K562 (cell line): Measurements from ENCODE around the gene SLC30A1. TPM values are rescaled to one million over a fixed set of nuclear protein-coding genes. Genes with fewer than 3 reads are reported as not detected.
A peak's percentile ranks its signal among the peaks of the same experiment; 100 is the strongest.

Source experiments
- BHLHE40 ChIP-seq: IDR thresholded peaks from 2 replicates; pipeline ENCODE4 v1.6.1; 2011; ENCODE audit warnings: low read length, improper control_type of control experiment
- E2F6 ChIP-seq, 2 experiments: IDR thresholded peaks; 2 replicates each; pipeline ENCODE4 v1.6.1; 2011; ENCODE audit warnings: borderline replicate concordance in 1 of 2, control low read depth in 1 of 2, low read depth in 1 of 2, low read length in 1 of 2, mild to moderate bottlenecking in 1 of 2, mixed read lengths in 1 of 2, moderate library complexity in 1 of 2; ENCODE audit not compliant: insufficient read depth in 1 of 2, insufficient read length in 1 of 2, poor library complexity in 1 of 2, severe bottlenecking in 1 of 2; ENCODE audit errors: extremely low read depth in 1 of 2
- E4F1 ChIP-seq: fragments of 250-450 bp; sonication (Bioruptor Pico); IDR thresholded peaks from 2 replicates; pipeline ENCODE4 v1.5.0; 2021; ENCODE audit warnings: mild to moderate bottlenecking, borderline replicate concordance
- FOXJ3 ChIP-seq: sonication (generic); formaldehyde crosslinking; IDR thresholded peaks from 2 replicates; pipeline ENCODE4 v1.4.0; 2020; ENCODE audit warnings: mild to moderate bottlenecking, missing genetic modification reagents
- JUN ChIP-seq, 2 experiments: sonication (generic) in 1 of 2; formaldehyde crosslinking in 1 of 2; IDR thresholded peaks; 2 replicates each; pipeline versions ENCODE4 v1.6.1 to v1.8.0; 2012 to 2022; ENCODE audit warnings: borderline replicate concordance in 2 of 2, mild to moderate bottlenecking in 2 of 2, improper control_type of control experiment in 1 of 2, low read depth in 1 of 2, low read length in 1 of 2, missing genetic modification reagents in 1 of 2
- KDM1A ChIP-seq, 2 experiments: fragments of 450-650 bp; IDR thresholded peaks; 2 replicates each; pipeline ENCODE4 v1.6.1; 2016; ENCODE audit warnings: mild to moderate bottlenecking in 2 of 2
- MEIS2 ChIP-seq: fragments of 450-650 bp; IDR thresholded peaks from 2 replicates; pipeline ENCODE4 v1.6.1; 2014; ENCODE audit warnings: mild to moderate bottlenecking; ENCODE audit not compliant: partially characterized antibody
- NR4A1 ChIP-seq, 2 experiments: fragments of 250-450 bp in 1 of 2; fragments of 450-650 bp in 1 of 2; sonication (Bioruptor Pico) in 1 of 2; IDR thresholded peaks; 2 replicates each; pipeline versions ENCODE4 v1.4.0 to v1.6.1; 2016 to 2020; ENCODE audit warnings: mild to moderate bottlenecking in 2 of 2, missing compliant biosample characterization in 1 of 2, missing genetic modification characterization in 1 of 2, moderate library complexity in 1 of 2
- PURB ChIP-seq: sonication (generic); formaldehyde crosslinking; IDR thresholded peaks from 2 replicates; pipeline ENCODE4 v1.9.0; 2021; ENCODE audit warnings: low read depth, mild to moderate bottlenecking, missing genetic modification reagents
- SMAD2 ChIP-seq: fragments of 150-350 bp; IDR thresholded peaks from 2 replicates; pipeline ENCODE4 v1.6.1; 2014; ENCODE audit warnings: low read depth, mild to moderate bottlenecking, low read length
- SMAD3 ChIP-seq: fragments of 450-650 bp; formaldehyde crosslinking; conservative IDR thresholded peaks from 2 replicates; pipeline ENCODE4 v1.4.0; 2020; ENCODE audit warnings: mild to moderate bottlenecking
- SNIP1 ChIP-seq: fragments of 450-650 bp; IDR thresholded peaks from 2 replicates; pipeline ENCODE4 v1.7.1; 2017; ENCODE audit warnings: low read depth, mild to moderate bottlenecking
- TFE3 ChIP-seq: fragments of 450-650 bp; formaldehyde crosslinking; IDR thresholded peaks from 2 replicates; pipeline ENCODE4 v1.4.0; 2020; ENCODE audit warnings: mild to moderate bottlenecking, mixed read lengths
- ZNF174 ChIP-seq: fragments of 250-450 bp; sonication (Bioruptor Pico); IDR thresholded peaks from 2 replicates; pipeline ENCODE4 v1.4.0; 2020; ENCODE audit warnings: mild to moderate bottlenecking
- ZNF511 ChIP-seq: sonication (generic); formaldehyde crosslinking; IDR thresholded peaks from 2 replicates; pipeline ENCODE4 v1.8.0; 2022; ENCODE audit warnings: mild to moderate bottlenecking, missing genetic modification reagents
- ZNF512 ChIP-seq: IDR thresholded peaks from 2 replicates; pipeline ENCODE4 v1.6.1; 2016; ENCODE audit warnings: missing genetic modification characterization, missing compliant biosample characterization
- polyA plus RNA-seq, 8 experiments: library from polyadenylated mRNA; depleted of rRNA in 4 of 8; stranded (reverse) in 5 of 8; unstranded in 3 of 8; fragments of >200 nt; fragmentation: Nextera tagmentation in 2 of 8; fragmentation: Illumina TruSeq in 1 of 8; extraction: Ambion mirVana in 2 of 8; extraction: Trizol in 1 of 8; gene quantifications; 2 replicates each; pipeline versions ENCODE4 v1.2.1 to v1.2.3, GENCODE V29; 2011 to 2014; ENCODE audit warnings: inconsistent platforms in 1 of 8, missing spikeins in 1 of 8
- total RNA-seq, 7 experiments: library from RNA; depleted of rRNA in 6 of 7; stranded (reverse); fragments of >200 nt in 6 of 7; fragmentation: Illumina TruSeq in 2 of 7; extraction: Trizol in 2 of 7; gene quantifications; 2 replicates each; pipeline versions ENCODE4 v1.2.1 to v1.2.3, GENCODE V29; 2011 to 2021; ENCODE audit warnings: low replicate concordance in 1 of 7

Gene SLC30A1
- total and polyA plus RNA-seq, 9 of the 15 experiments (the other 6 are each of a cell fraction or from before 2014, with no cell fraction given) = 4.1 to 14.4 (median 6.6) TPM

- TF ChIP-seq SMAD3 = no peak
- no peak for TF ChIP-seq KDM1A (IDR thresholded peaks at IDR 0.05)
- no peak for TF ChIP-seq TFE3 (CRISPR knock-in tag)
- TF ChIP-seq E4F1 (CRISPR knock-in tag) = no peak
- no peak for TF ChIP-seq ZNF174 (CRISPR knock-in tag)
- no peak for TF ChIP-seq ZNF511 (CRISPR knock-in tag)
- no peak for TF ChIP-seq ZNF512 (tag)
- TF ChIP-seq NR4A1 (CRISPR knock-in tag; IDR thresholded peaks at IDR 0.05) = 0 out of 2 replicates have a peak, but pooled peaks have one; percentile 40
- TF ChIP-seq NR4A1 (tag; IDR thresholded peaks at IDR 0.05) = 0 out of 2 replicates have a peak, but pooled peaks have one; percentile 55
- TF ChIP-seq SMAD2 = no peak
- no peak for TF ChIP-seq PURB (CRISPR knock-in tag)
- peak in 1 of 2 experiments; percentile 14 for TF ChIP-seq E2F6 (IDR thresholded peaks at IDR 0.05; ENCODE audit: borderline replicate concordance in 1 of 2, extremely low read depth in 1 of 2, insufficient read depth in 1 of 2, insufficient read length in 1 of 2, low read depth in 1 of 2, low read length in 1 of 2, poor library complexity in 1 of 2, severe bottlenecking in 1 of 2)
- TF ChIP-seq BHLHE40 = no peak
- no peak for TF ChIP-seq FOXJ3 (CRISPR knock-in tag)
- TF ChIP-seq SNIP1 = no peak
- TF ChIP-seq MEIS2 = no peak
- no peak for TF ChIP-seq JUN (IDR thresholded peaks at IDR 0.05; ENCODE audit: borderline replicate concordance, low read depth, low read length)
- no peak for TF ChIP-seq JUN (CRISPR knock-in tag; IDR thresholded peaks at IDR 0.05; ENCODE audit: borderline replicate concordance)
Observed at GRCh38 chr1:211606332-211606913, 27.5 kb upstream of the SLC30A1 start (continued).
